ENCODE data around the gene TUBA1C.

Gene TUBA1C

GRCh38 chr12:49227713-49228112 lies 37.2 kb upstream of the TUBA1C start:
- no peaks in the 10 kb centered on the region for H3K36me3 ChIP-seq (replicated peaks; ENCODE audit: insufficient read depth, low read length)
- H3K79me2 ChIP-seq (ENCODE audit: low read length) = no peaks in the 10 kb centered on the region
- no peaks in the 10 kb centered on the region for H3F3A ChIP-seq (ENCODE audit: insufficient read depth, low read length)
- H3K27ac ChIP-seq (ENCODE audit: low read length) = no peak overlapping the region
- H3K27me3 ChIP-seq (replicated peaks; ENCODE audit: insufficient read depth, low read length) = no peaks in the 10 kb centered on the region
- DNase-seq = no peak
- H3K9me3 ChIP-seq (replicated peaks; ENCODE audit: insufficient read depth, low read length) = no peaks in the 10 kb centered on the region
- H3K4me1 ChIP-seq (ENCODE audit: low read length) = no peaks in the 10 kb centered on the region
- H3K9me2 ChIP-seq (replicated peaks; ENCODE audit: insufficient read depth, low read length) = no peaks in the 10 kb centered on the region
- no peak overlapping the region for H3K9ac ChIP-seq (ENCODE audit: low read length)
- H4K20me1 ChIP-seq (ENCODE audit: insufficient read depth, low read length) = no peaks in the 10 kb centered on the region
- TF ChIP-seq EZH2phosphoT487 (IDR thresholded peaks at IDR 0.05; ENCODE audit: low read length) = no peak
- no peak for TF ChIP-seq CTCF (IDR thresholded peaks at IDR 0.05; ENCODE audit: low read length)
- TF ChIP-seq EZH2 (optimal IDR thresholded peaks at IDR 0.05; ENCODE audit: low read depth, low read length) = no peak
- no peak overlapping the region for H2AFZ ChIP-seq (ENCODE audit: low read length)
- H3K4me3 ChIP-seq (ENCODE audit: low read length) = no peak overlapping the region
- H3K4me2 ChIP-seq (ENCODE audit: low read depth, low read length) = no peak overlapping the region

- H3K9me2 ChIP-seq (replicated peaks; ENCODE audit: insufficient read depth, low read length) = no peaks in the 10 kb centered on the region
- no peaks in the 10 kb centered on the region for H3K36me3 ChIP-seq (replicated peaks; ENCODE audit: insufficient read depth, low read length)
- TF ChIP-seq EZH2 (optimal IDR thresholded peaks at IDR 0.05; ENCODE audit: low read depth, low read length) (no peak), CTCF (IDR thresholded peaks at IDR 0.05; ENCODE audit: low read length) (no peak), EZH2phosphoT487 (IDR thresholded peaks at IDR 0.05; ENCODE audit: low read length) (no peak)
- no peaks in the 10 kb centered on the region for H3F3A ChIP-seq (ENCODE audit: insufficient read depth, low read length)
- no peak for DNase-seq
- H4K20me1 ChIP-seq (ENCODE audit: insufficient read depth, low read length) = no peaks in the 10 kb centered on the region
- H3K27me3 ChIP-seq (replicated peaks; ENCODE audit: insufficient read depth, low read length) = no peaks in the 10 kb centered on the region
- H3K9ac ChIP-seq (ENCODE audit: low read length) = no peak overlapping the region
- no peaks in the 10 kb centered on the region for H3K4me1 ChIP-seq (ENCODE audit: low read length)
- H3K4me2 ChIP-seq (ENCODE audit: low read depth, low read length) = no peak overlapping the region
- H3K9me3 ChIP-seq (replicated peaks; ENCODE audit: insufficient read depth, low read length) = no peaks in the 10 kb centered on the region
- no peaks in the 10 kb centered on the region for H3K79me2 ChIP-seq (ENCODE audit: low read length)
- no peak overlapping the region for H2AFZ ChIP-seq (ENCODE audit: low read length)
- no peak overlapping the region for H3K27ac ChIP-seq (ENCODE audit: low read length)
- H3K4me3 ChIP-seq (ENCODE audit: low read length) = no peak overlapping the region
Measured at GRCh38 chr12:49228653-49229052, 36.2 kb upstream of the TUBA1C start.

- Histone ChIP-seq H3K4me3 (ENCODE audit: low read length) (no peak overlapping the region), H3K36me3 (replicated peaks; ENCODE audit: insufficient read depth, low read length) (no peaks in the 10 kb centered on the region), H3K27ac (ENCODE audit: low read length) (no peak overlapping the region), H3K79me2 (ENCODE audit: low read length) (no peaks in the 10 kb centered on the region), H3K4me2 (ENCODE audit: low read depth, low read length) (no peak overlapping the region), H2AFZ (ENCODE audit: low read length) (no peak overlapping the region), H4K20me1 (ENCODE audit: insufficient read depth, low read length) (no peaks in the 10 kb centered on the region), H3K9ac (ENCODE audit: low read length) (no peak overlapping the region), H3K9me2 (replicated peaks; ENCODE audit: insufficient read depth, low read length) (no peaks in the 10 kb centered on the region), H3K4me1 (ENCODE audit: low read length) (peaks cover 5% of the 10 kb centered on the region; the same call in 1 of the 2 replicates), H3F3A (ENCODE audit: insufficient read depth, low read length) (peaks cover 9% of the 10 kb centered on the region; the same call in 1 of the 2 replicates), H3K27me3 (replicated peaks; ENCODE audit: insufficient read depth, low read length) (no peaks in the 10 kb centered on the region), H3K9me3 (replicated peaks; ENCODE audit: insufficient read depth, low read length) (no peaks in the 10 kb centered on the region)
- TF ChIP-seq EZH2 (optimal IDR thresholded peaks at IDR 0.05; ENCODE audit: low read depth, low read length) (no peak), EZH2phosphoT487 (IDR thresholded peaks at IDR 0.05; ENCODE audit: low read length) (no peak), CTCF (IDR thresholded peaks at IDR 0.05; ENCODE audit: low read length) (no peak)
- no peak for DNase-seq
Measured at GRCh38 chr12:49230176-49230804, 34.6 kb upstream of the TUBA1C start.
